K562 (cell line): ENCODE data around the gene SFI1. TPM values are rescaled to one million over a fixed set of nuclear protein-coding genes. Genes with fewer than 3 reads are reported as not detected.
A peak's percentile ranks its signal among the peaks of the same experiment; 100 is the strongest.

ENCODE experiments used
- BRD4 ChIP-seq: fragments of 200-600 bp; sonication (generic); IDR thresholded peaks from 2 replicates; pipeline ENCODE4 v1.6.1; 2017; ENCODE audit warnings: inconsistent platforms
- CBX5 ChIP-seq: IDR thresholded peaks from 2 replicates; pipeline ENCODE4 v1.6.1; 2014; ENCODE audit warnings: low read depth, borderline replicate concordance
- GATA2 ChIP-seq: sonication (generic); formaldehyde crosslinking; IDR thresholded peaks from 2 replicates; pipeline ENCODE4 v1.4.0; 2020; ENCODE audit warnings: mild to moderate bottlenecking, missing genetic modification reagents
- HMBOX1 ChIP-seq: sonication (generic); IDR thresholded peaks from 2 replicates; pipeline ENCODE4 v1.6.1; 2016
- KDM1A ChIP-seq, 2 experiments: fragments of 450-650 bp; IDR thresholded peaks; 2 replicates each; pipeline ENCODE4 v1.6.1; 2016; ENCODE audit warnings: mild to moderate bottlenecking in 2 of 2
- NCOA2 ChIP-seq, 2 experiments: fragments of 450-650 bp; IDR thresholded peaks; 2 replicates each; pipeline ENCODE4 v1.6.1; 2018; ENCODE audit warnings: mild to moderate bottlenecking in 2 of 2, moderate library complexity in 1 of 2; ENCODE audit not compliant: partially characterized antibody in 2 of 2
- NFRKB ChIP-seq: fragments of 450-650 bp; IDR thresholded peaks from 2 replicates; pipeline ENCODE4 v1.6.1; 2016; ENCODE audit warnings: low read depth
- PATZ1 ChIP-seq: fragments of 250-450 bp; sonication (Bioruptor Pico); IDR thresholded peaks from 2 replicates; pipeline ENCODE4 v1.5.0; 2020; ENCODE audit warnings: mild to moderate bottlenecking, borderline replicate concordance
- POLR2B ChIP-seq: fragments of 450-650 bp; IDR thresholded peaks from 2 replicates; pipeline ENCODE4 v1.6.1; 2018; ENCODE audit warnings: low read depth; ENCODE audit not compliant: partially characterized antibody
- POLR2G ChIP-seq: fragments of 200-400 bp; formaldehyde crosslinking; IDR thresholded peaks from 2 replicates; pipeline ENCODE4 v1.6.1; 2017; ENCODE audit warnings: low read depth, mild to moderate bottlenecking, antibody characterized with exemption, low read length, moderate library complexity
- POLR3A ChIP-seq: IDR thresholded peaks from 2 replicates; pipeline ENCODE4 v1.6.1; 2011; ENCODE audit warnings: borderline replicate concordance, mild to moderate bottlenecking, moderate library complexity; ENCODE audit not compliant: insufficient read length, insufficient read depth; ENCODE audit errors: extremely low read depth
- RBFOX2 ChIP-seq: fragments of 200-400 bp; formaldehyde crosslinking; IDR thresholded peaks from 2 replicates; pipeline ENCODE4 v1.6.1; 2017; ENCODE audit warnings: low read depth, mild to moderate bottlenecking, low read length, moderate library complexity
- RBM14 ChIP-seq: fragments of 200-400 bp; formaldehyde crosslinking; IDR thresholded peaks from 2 replicates; pipeline ENCODE4 v1.6.1; 2018; ENCODE audit warnings: low read depth, mild to moderate bottlenecking, low read length, moderate library complexity, borderline replicate concordance; ENCODE audit not compliant: insufficient read depth
- RBM22 ChIP-seq: fragments of 200-400 bp; formaldehyde crosslinking; IDR thresholded peaks from 2 replicates; pipeline ENCODE4 v1.6.1; 2018; ENCODE audit warnings: low read length, low read depth; ENCODE audit not compliant: poor library complexity, severe bottlenecking
- SAP30 ChIP-seq: fragments of 200-600 bp; sonication (generic); IDR thresholded peaks from 2 replicates; pipeline ENCODE4 v1.6.1; 2012; ENCODE audit warnings: borderline replicate concordance, low read depth, mild to moderate bottlenecking, moderate library complexity, low read length, control low read depth, inconsistent platforms; ENCODE audit not compliant: insufficient read depth, poor library complexity, severe bottlenecking
- SETDB1 ChIP-seq: IDR thresholded peaks from one replicate; pipeline ENCODE4 v1.6.1; 2012; ENCODE audit warnings: low read length, control low read depth, inconsistent platforms
- SP1 ChIP-seq: sonication (generic); formaldehyde crosslinking; IDR thresholded peaks from 2 replicates; pipeline ENCODE4 v1.8.1; 2022; ENCODE audit warnings: mild to moderate bottlenecking, missing genetic modification reagents
- TBP ChIP-seq: optimal IDR thresholded peaks from 2 replicates; pipeline ENCODE3; 2011; ENCODE audit warnings: low read depth, low read length, improper control_type of control experiment
- TEAD1 ChIP-seq, 2 experiments: fragments of 450-650 bp in 1 of 2; sonication (generic) in 1 of 2; formaldehyde crosslinking; IDR thresholded peaks; 2 replicates each; pipeline versions ENCODE4 v1.4.0 to v1.8.0; 2020 to 2022; ENCODE audit warnings: mild to moderate bottlenecking in 2 of 2, missing genetic modification reagents in 1 of 2
- THRAP3 ChIP-seq: fragments of 450-650 bp; IDR thresholded peaks from 2 replicates; pipeline ENCODE4 v1.6.1; 2016; ENCODE audit warnings: mild to moderate bottlenecking, inconsistent platforms, borderline replicate concordance
- TRIM24 ChIP-seq, 2 experiments: fragments of 450-650 bp; IDR thresholded peaks; 2 replicates each; pipeline ENCODE4 v1.6.1; 2016
- ZBTB34 ChIP-seq: fragments of 250-450 bp; sonication (Bioruptor Pico); IDR thresholded peaks from 2 replicates; pipeline ENCODE4 v1.8.0; 2021; ENCODE audit warnings: mild to moderate bottlenecking, moderate library complexity
- ZNF174 ChIP-seq: fragments of 250-450 bp; sonication (Bioruptor Pico); IDR thresholded peaks from 2 replicates; pipeline ENCODE4 v1.4.0; 2020; ENCODE audit warnings: mild to moderate bottlenecking
- ZNF239 ChIP-seq: fragments of 250-450 bp; sonication (Bioruptor Pico); IDR thresholded peaks from 2 replicates; pipeline ENCODE4 v1.4.0; 2020; ENCODE audit warnings: mild to moderate bottlenecking
- ZNF316 ChIP-seq: fragments of 450-650 bp; IDR thresholded peaks from 2 replicates; pipeline ENCODE4 v1.6.1; 2016
- polyA plus RNA-seq, 8 experiments: library from polyadenylated mRNA; depleted of rRNA in 4 of 8; stranded (reverse) in 5 of 8; unstranded in 3 of 8; fragments of >200 nt; fragmentation: Nextera tagmentation in 2 of 8; fragmentation: Illumina TruSeq in 1 of 8; extraction: Ambion mirVana in 2 of 8; extraction: Trizol in 1 of 8; gene quantifications; 2 replicates each; pipeline versions ENCODE4 v1.2.1 to v1.2.3, GENCODE V29; 2011 to 2014; ENCODE audit warnings: inconsistent platforms in 1 of 8, missing spikeins in 1 of 8
- total RNA-seq, 7 experiments: library from RNA; depleted of rRNA in 6 of 7; stranded (reverse); fragments of >200 nt in 6 of 7; fragmentation: Illumina TruSeq in 2 of 7; extraction: Trizol in 2 of 7; gene quantifications; 2 replicates each; pipeline versions ENCODE4 v1.2.1 to v1.2.3, GENCODE V29; 2011 to 2021; ENCODE audit warnings: low replicate concordance in 1 of 7

Gene SFI1
- total and polyA plus RNA-seq, 9 of the 15 experiments (the other 6 are each of a cell fraction or from before 2014, with no cell fraction given): 3.0 to 25.6 (median 14.1) TPM

- no peak for TF ChIP-seq GATA2
- no peak for TF ChIP-seq RBM14
- peak; percentile 47 for TF ChIP-seq RBFOX2
- no peak for TF ChIP-seq POLR3A
- TF ChIP-seq THRAP3: no peak
- TF ChIP-seq BRD4: no peak
- no peak for TF ChIP-seq PATZ1
- no peak for TF ChIP-seq ZNF316
- TF ChIP-seq SAP30: peak; percentile 1
- no peak for TF ChIP-seq ZNF239 (CRISPR knock-in tag)
- TF ChIP-seq TRIM24 (IDR thresholded peaks at IDR 0.05): no peak
- no peak for TF ChIP-seq RBM22
- no peak for TF ChIP-seq SP1
- TF ChIP-seq NFRKB: no peak
- TF ChIP-seq CBX5: no peak
- peak in 1 of 2 experiments; percentile 31; a peak in 1 of 4 replicates for TF ChIP-seq TEAD1 (CRISPR knock-in tag; IDR thresholded peaks at IDR 0.05)
- TF ChIP-seq KDM1A (IDR thresholded peaks at IDR 0.05): no peak
- no peak for TF ChIP-seq SETDB1
- TF ChIP-seq POLR2G: 0 out of 2 replicates have a peak, but pooled peaks have one; percentile 32
- no peak for TF ChIP-seq ZNF174
- no peak for TF ChIP-seq NCOA2 (IDR thresholded peaks at IDR 0.05; ENCODE audit: partially characterized antibody in 2 of 2)
- no peak for TF ChIP-seq HMBOX1
- no peak for TF ChIP-seq ZBTB34
- TF ChIP-seq TBP: no peak
- no peak for TF ChIP-seq POLR2B
Measured at GRCh38 chr22:31496735-31497146, 405 bp downstream of the SFI1 start (continued).
